ENCODE results near the gene ZNF280C.

Gene ZNF280C

GRCh38 chrX:130162094-130162735 lies 106.5 kb downstream of the ZNF280C start:
- no peak for DNase-seq
- in situ Hi-C loops (cut with MboI; ENCODE audit: low pct_unique_long_range_greater_than_20kb, low sequenced_read_pairs) = no loop called here

DNA sequence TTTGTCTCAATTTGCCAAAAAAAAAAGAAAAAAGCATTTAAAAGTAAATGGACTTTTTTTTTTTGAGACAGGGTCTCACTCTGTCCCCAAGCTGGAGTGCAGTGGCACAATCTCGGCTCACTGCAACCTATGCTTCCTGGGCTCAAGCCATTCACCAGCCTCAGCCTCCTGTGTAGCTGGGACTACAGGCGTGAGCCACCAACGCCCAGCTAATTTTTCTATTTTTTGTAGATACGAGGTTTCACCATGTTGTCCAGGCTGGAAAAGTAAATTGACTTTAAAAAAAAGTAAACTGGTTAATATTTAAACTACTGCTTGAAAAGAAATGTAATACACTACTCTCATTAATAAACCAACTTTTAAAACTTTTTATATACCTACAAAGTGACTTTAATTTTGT lies 108.9 kb downstream of the ZNF280C start:
- no peak for DNase-seq
- in situ Hi-C loops (cut with MboI; ENCODE audit: low pct_unique_long_range_greater_than_20kb, low sequenced_read_pairs) = no loop called here

DNA sequence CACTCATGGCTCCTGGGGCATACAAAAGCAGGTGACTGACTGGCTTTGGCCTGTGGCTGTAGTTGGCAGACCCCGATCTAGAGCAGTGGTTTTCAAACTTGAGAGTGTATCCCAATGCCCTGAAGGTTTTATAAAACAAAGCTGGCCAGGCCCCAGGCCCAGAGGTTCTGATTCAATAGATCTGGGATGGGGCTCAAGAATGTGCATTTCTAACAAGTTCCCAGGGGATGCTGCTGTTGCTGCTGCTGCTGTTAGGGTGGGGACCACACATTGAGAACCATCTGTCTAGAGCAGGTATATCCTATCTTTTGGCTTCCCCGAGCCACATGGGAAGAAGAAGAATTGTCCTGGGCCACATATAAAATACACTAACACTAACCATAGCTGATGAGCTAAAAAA lies 110.4 kb downstream of the ZNF280C start:
- in situ Hi-C loops (cut with MboI; ENCODE audit: low pct_unique_long_range_greater_than_20kb, low sequenced_read_pairs) = no loop called here
- no peak for DNase-seq

GRCh38 chrX:130155564-130155963 lies 113.1 kb downstream of the ZNF280C start:
- in situ Hi-C loops (cut with MboI; ENCODE audit: low pct_unique_long_range_greater_than_20kb, low sequenced_read_pairs) = no loop called here
- DNase-seq = no peak
